ENCODE measurements around the gene DIPK1C. TPM values are rescaled to one million over a fixed set of nuclear protein-coding genes. Genes with fewer than 3 reads are reported as not detected.

Gene DIPK1C
- total RNA-seq, 1 experiment from 2014 or later = not detected

DNA sequence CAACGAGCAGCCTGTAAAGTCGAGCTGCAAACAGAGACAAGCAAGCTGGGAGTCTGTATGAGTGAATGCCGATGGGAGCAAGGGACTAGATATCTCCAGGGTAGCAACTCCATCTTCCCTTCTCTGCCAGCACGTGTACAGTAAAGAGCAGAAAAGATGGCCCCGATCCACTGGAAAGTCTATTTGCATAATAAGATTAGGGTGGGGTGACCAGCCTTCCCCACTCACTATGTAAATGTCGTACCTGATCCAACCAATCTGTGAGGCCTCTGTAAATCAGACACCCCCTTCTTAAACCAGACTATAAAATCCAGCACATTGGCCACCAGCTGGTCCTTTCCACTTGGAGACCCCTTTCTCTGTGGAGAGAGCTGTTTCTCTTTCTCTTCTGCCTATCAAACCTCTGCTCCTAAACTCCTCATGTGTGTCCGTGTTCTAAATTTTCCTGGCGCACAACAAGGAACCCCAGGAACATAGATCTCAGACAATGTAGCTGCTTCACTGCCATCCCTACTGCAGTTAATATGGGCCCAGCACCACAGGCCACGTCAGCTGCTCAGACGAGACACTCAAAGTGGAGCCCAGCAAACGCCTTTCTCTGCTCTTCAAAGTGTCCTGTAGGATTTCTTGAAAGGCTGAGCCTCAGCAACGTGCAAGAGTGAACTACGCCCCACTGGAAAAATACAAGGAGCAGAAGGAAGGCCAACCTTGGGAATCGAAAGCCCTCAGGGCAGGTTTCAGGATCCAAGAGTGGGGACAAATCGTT is 26.1 kb downstream of the DIPK1C start:
- Histone ChIP-seq H3K79me2 (ENCODE audit: insufficient read depth, low read length) (no peaks in the 10 kb centered on the region), H2AFZ (ENCODE audit: low read depth, low read length, poor library complexity, severe bottlenecking) (no peak overlapping the region), H3K4me1 (ENCODE audit: control insufficient read depth in 1 of 2, insufficient read depth in 2 of 2, low read length in 2 of 2) (no peaks in the 10 kb centered on the region), H4K20me1 (ENCODE audit: insufficient read depth) (no peaks in the 10 kb centered on the region), H3K9me3 (ENCODE audit: control insufficient read depth in 1 of 2, insufficient read depth in 1 of 2, low read depth in 1 of 2, low read length in 2 of 2) (no peaks in the 10 kb centered on the region), H3K9ac (ENCODE audit: low read length) (no peak overlapping the region), H3K9me2 (ENCODE audit: insufficient read depth) (no peaks in the 10 kb centered on the region), H3K4me2 (ENCODE audit: low read length) (no peak overlapping the region), H3K27ac (ENCODE audit: low read depth, low read length) (no peak overlapping the region), H3K36me3 (ENCODE audit: control insufficient read depth in 1 of 2, insufficient read depth in 2 of 2, low read length in 2 of 2) (no peaks in the 10 kb centered on the region), H3K4me3 (replicated peaks in 1 of 2; ENCODE audit: low read depth in 1 of 2, low read length in 2 of 2) (no peak overlapping the region), H3K27me3 (ENCODE audit: insufficient read depth, low read length) (peaks cover 19% of the 10 kb centered on the region; the same call in 1 of the 2 replicates)
- DNase-seq (ENCODE audit: low read depth, low spot score) = no peak
- ChIA-PET RAD21 (ENCODE audit: low non-redundant PET in 1 of 2, low total read pairs in 2 of 2, uncharacterized antibody in 2 of 2, unreplicated experiment in 2 of 2) (no interaction called here), POLR2A (no interaction called here), CTCF (no interaction called here)
- intact Hi-C loops (cut with micrococcal nuclease) = no loop called here
- no TSS peak for BruUV-seq (replicated peaks)
- TF ChIP-seq EGR1 (IDR thresholded peaks at IDR 0.05; ENCODE audit: low read depth) = no peak
- TF ChIP-seq FOSL1 (IDR thresholded peaks at IDR 0.05; ENCODE audit: low read depth) = no peak
- TF ChIP-seq EZH2phosphoT487 (IDR thresholded peaks at IDR 0.05; ENCODE audit: borderline replicate concordance) = no peak
- no peak for ATAC-seq

DNA sequence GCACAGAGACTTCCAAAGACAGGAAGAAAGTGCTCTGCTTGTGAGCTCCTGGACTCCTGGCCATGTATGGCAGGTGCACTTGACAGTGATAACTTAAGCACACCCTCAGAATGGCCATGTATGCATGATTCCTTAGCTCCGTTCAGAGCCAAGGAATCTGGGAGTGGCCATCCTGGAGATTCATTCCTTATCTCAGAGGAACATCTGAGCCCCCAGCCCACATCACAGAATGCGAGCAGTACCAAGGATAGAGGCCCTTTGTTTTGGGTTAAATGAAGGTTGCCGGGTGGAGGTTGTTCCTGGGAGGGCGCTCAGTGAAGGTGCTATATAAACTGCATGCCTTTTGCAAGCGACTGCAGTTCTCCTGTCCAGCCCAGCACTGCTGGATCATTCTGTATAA is 26.9 kb downstream of the DIPK1C start:
- Histone ChIP-seq H3K9ac (ENCODE audit: low read length) (no peak overlapping the region), H2AFZ (ENCODE audit: low read depth, low read length, poor library complexity, severe bottlenecking) (no peak overlapping the region), H3K4me2 (ENCODE audit: low read length) (no peak overlapping the region), H3K79me2 (ENCODE audit: insufficient read depth, low read length) (no peaks in the 10 kb centered on the region), H3K4me1 (ENCODE audit: control insufficient read depth in 1 of 2, insufficient read depth in 2 of 2, low read length in 2 of 2) (no peaks in the 10 kb centered on the region), H3K27ac (ENCODE audit: low read depth, low read length) (no peak overlapping the region), H3K9me3 (ENCODE audit: control insufficient read depth in 1 of 2, insufficient read depth in 1 of 2, low read depth in 1 of 2, low read length in 2 of 2) (no peaks in the 10 kb centered on the region), H3K4me3 (replicated peaks in 1 of 2; ENCODE audit: low read depth in 1 of 2, low read length in 2 of 2) (no peak overlapping the region), H4K20me1 (ENCODE audit: insufficient read depth) (no peaks in the 10 kb centered on the region), H3K36me3 (ENCODE audit: control insufficient read depth in 1 of 2, insufficient read depth in 2 of 2, low read length in 2 of 2) (no peaks in the 10 kb centered on the region), H3K9me2 (ENCODE audit: insufficient read depth) (no peaks in the 10 kb centered on the region), H3K27me3 (ENCODE audit: insufficient read depth, low read length) (peaks cover 19% of the 10 kb centered on the region; the same call in 1 of the 2 replicates)
- no peak for ATAC-seq
- intact Hi-C loops (cut with micrococcal nuclease) = no loop called here
- ChIA-PET RAD21 (ENCODE audit: low non-redundant PET in 1 of 2, low total read pairs in 2 of 2, uncharacterized antibody in 2 of 2, unreplicated experiment in 2 of 2) (no interaction called here), POLR2A (no interaction called here), CTCF (no interaction called here)
- DNase-seq (ENCODE audit: low read depth, low spot score) = no peak
- no TSS peak for BruUV-seq (replicated peaks)
- TF ChIP-seq RAD21 (IDR thresholded peaks at IDR 0.05; ENCODE audit: low read depth) (no peak), POLR2AphosphoS5 (IDR thresholded peaks at IDR 0.05; ENCODE audit: low read depth, low read length) (no peak), FOSL1 (IDR thresholded peaks at IDR 0.05; ENCODE audit: low read depth) (no peak), EGR1 (IDR thresholded peaks at IDR 0.05; ENCODE audit: low read depth) (no peak), ELF1 (IDR thresholded peaks at IDR 0.05; ENCODE audit: borderline replicate concordance, low read depth) (no peak), ZNF274 (IDR thresholded peaks at IDR 0.05; ENCODE audit: low read depth, low read length) (no peak), TCF7L2 (IDR thresholded peaks at IDR 0.05; ENCODE audit: borderline replicate concordance, extremely low read depth, insufficient read depth, insufficient read length) (no peak), YY1 (IDR thresholded peaks at IDR 0.05; ENCODE audit: extremely low read depth, insufficient replicate concordance, low read depth, low read length) (no peak), ZFX (IDR thresholded peaks at IDR 0.05) (no peak), SRF (IDR thresholded peaks at IDR 0.05; ENCODE audit: low read depth) (no peak), JUND (IDR thresholded peaks at IDR 0.05) (no peak), SP1 (IDR thresholded peaks at IDR 0.05; ENCODE audit: low read depth) (no peak), POLR2A (IDR thresholded peaks at IDR 0.05; ENCODE audit: borderline replicate concordance, extremely low read depth, insufficient read depth, insufficient read length) (no peak), CBX3 (IDR thresholded peaks at IDR 0.05; ENCODE audit: low read depth) (no peak), SIN3A (IDR thresholded peaks at IDR 0.05; ENCODE audit: low read depth) (no peak)
- TF ChIP-seq, protein P1, sequence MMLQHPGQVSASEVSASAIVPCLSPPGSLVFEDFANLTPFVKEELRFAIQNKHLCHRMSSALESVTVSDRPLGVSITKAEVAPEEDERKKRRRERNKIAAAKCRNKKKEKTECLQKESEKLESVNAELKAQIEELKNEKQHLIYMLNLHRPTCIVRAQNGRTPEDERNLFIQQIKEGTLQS (IDR thresholded peaks at IDR 0.05) = no peak
- TF ChIP-seq, protein P2, sequence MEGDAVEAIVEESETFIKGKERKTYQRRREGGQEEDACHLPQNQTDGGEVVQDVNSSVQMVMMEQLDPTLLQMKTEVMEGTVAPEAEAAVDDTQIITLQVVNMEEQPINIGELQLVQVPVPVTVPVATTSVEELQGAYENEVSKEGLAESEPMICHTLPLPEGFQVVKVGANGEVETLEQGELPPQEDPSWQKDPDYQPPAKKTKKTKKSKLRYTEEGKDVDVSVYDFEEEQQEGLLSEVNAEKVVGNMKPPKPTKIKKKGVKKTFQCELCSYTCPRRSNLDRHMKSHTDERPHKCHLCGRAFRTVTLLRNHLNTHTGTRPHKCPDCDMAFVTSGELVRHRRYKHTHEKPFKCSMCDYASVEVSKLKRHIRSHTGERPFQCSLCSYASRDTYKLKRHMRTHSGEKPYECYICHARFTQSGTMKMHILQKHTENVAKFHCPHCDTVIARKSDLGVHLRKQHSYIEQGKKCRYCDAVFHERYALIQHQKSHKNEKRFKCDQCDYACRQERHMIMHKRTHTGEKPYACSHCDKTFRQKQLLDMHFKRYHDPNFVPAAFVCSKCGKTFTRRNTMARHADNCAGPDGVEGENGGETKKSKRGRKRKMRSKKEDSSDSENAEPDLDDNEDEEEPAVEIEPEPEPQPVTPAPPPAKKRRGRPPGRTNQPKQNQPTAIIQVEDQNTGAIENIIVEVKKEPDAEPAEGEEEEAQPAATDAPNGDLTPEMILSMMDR (IDR thresholded peaks at IDR 0.05 in 2 of 3, conservative IDR thresholded peaks at IDR 0.05 in 1 of 3; ENCODE audit: borderline replicate concordance in 1 of 3, insufficient read depth in 1 of 3, low read depth in 2 of 3, low read length in 2 of 3) = no peak
